Left cardiac atrium (tissue), 4 donors: ENCODE measurements around the gene CLIP4. TPM values are rescaled to one million over a fixed set of nuclear protein-coding genes. Genes with fewer than 3 reads are reported as not detected.

Source experiments
- ATAC-seq, 2 donors: fragments of 200-7000 bp; cut with Tn5 transposase; one replicate each; pipeline ENCODE4 v1.9.1; 2020; ENCODE audit warnings: mild to moderate bottlenecking in 2 of 2, moderate library complexity in 2 of 2
- DNase-seq: peaks from one replicate; pipeline ENCODE4 v3.0.0-alpha.2; 2020
- intact Hi-C, 2 donors: fragments of 100-400 bp; cut with DNase I; formaldehyde crosslinking; loops; one replicate each; pipeline versions ENCODE4 v1.14.1 to v1.15.1; 2022 to 2023
- total RNA-seq, 2 donors: library from RNA; stranded (reverse); fragmentation: NEBNext Ultra II Directional; extraction: Animal tissue kit (Norgen Biotek cat#: 25700); gene quantifications; one replicate each; pipeline ENCODE4 v1.2.1, GENCODE V29; 2021
- donor health status: DM: no; HTN: yes; CAD: no.
- donor health status: DM: no; HTN: yes; CAD: no; lungs with severe emphysema.
- donor health status: DM: yes; HTN: yes; CAD: no.
- donor health status: Dilated cardiomyopathy.

Gene CLIP4
- total RNA-seq, 2 donors from 2014 or later, result 45.1 to 63.1 TPM

DNA sequence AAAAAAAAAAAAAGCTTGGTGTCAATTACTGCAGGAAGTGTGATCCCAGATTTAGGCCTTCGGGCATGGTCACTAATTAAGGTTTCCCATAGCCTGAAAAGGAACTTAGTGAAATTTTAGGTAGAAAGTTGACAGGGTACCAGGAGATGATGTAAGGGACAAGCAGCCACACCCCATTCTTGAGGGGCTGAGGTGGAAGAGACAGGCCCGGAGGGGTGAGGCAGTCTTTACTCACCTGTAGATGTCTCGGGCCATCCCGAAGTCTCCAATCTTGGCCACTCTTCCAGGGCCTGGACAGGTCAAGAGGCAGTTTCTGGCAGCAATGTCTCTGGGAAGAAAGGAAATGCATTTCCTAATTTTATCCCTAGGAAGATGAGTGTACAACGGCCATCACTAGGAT is 94.3 kb downstream of the CLIP4 start:
- DNase-seq (no peak), ATAC-seq (no peak)
- intact Hi-C loops, result no loop called here

DNA sequence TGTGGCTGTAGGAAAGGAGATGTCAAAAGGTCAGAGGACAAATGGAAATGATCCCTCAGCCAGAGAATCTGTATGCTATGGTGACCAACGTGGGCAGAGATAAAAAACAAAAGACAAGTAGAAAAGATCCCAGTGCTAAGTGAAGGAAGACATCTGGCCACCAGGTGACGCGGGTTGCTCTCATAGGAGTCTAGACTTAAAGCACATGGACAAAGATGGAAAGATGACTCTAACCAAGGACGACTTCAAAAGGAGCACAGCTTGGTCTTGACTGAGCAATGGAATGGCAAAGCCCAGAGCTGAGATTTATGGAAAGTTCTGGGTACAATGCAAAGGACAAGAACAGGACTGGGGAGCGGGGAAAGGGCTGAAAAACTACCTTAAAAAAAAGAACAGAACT is 96.8 kb downstream of the CLIP4 start:
- ATAC-seq, result no peak
- intact Hi-C loops, result no loop called here

DNA sequence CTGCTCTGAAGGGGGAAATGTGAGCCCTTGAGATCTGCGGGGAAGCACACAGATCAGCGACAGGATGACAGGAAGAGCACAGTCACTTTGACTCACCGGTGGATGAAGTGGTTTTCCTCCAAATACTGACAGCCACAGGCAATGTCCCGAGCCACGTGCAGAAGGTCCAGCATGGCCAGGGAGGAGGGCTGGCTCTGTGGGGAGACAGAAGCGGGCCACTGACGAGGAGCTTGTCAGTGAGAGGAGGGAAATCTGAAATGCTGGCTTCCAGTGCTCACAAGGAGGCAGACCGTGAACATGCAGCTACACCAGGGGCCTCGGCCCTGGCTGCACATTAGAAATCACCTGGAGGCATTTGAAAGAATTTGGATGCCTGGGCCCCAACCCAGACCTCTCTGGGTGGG is 98.7 kb downstream of the CLIP4 start:
- ATAC-seq (no peak), DNase-seq (no peak)
- intact Hi-C loops, result no loop called here

More for the DNA sequence above, 96.8 kb downstream of the CLIP4 start:
- DNase-seq, result no peak

DNA sequence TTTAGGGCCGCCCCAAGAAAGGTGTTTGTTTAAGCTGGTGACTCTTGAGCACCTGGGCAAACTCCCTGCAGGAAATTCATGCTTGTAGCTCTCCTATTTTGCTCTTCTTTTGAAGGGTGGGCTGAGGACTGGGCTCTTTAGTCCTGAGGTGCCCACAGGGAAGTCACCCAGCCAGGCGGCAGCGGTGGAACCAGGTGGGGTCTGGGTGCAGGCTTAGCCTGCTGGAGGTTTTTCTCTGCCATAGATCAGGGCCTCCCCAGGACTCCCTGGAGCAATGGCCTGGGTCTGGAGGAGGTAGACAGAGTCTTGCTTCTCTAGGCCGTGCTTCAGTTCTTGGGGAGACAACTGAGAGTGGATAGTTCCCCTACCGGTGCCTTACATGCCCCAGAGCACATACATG is 99.9 kb downstream of the CLIP4 start:
- DNase-seq (no peak), ATAC-seq (no peak)
- intact Hi-C loops, result no loop called here

DNA sequence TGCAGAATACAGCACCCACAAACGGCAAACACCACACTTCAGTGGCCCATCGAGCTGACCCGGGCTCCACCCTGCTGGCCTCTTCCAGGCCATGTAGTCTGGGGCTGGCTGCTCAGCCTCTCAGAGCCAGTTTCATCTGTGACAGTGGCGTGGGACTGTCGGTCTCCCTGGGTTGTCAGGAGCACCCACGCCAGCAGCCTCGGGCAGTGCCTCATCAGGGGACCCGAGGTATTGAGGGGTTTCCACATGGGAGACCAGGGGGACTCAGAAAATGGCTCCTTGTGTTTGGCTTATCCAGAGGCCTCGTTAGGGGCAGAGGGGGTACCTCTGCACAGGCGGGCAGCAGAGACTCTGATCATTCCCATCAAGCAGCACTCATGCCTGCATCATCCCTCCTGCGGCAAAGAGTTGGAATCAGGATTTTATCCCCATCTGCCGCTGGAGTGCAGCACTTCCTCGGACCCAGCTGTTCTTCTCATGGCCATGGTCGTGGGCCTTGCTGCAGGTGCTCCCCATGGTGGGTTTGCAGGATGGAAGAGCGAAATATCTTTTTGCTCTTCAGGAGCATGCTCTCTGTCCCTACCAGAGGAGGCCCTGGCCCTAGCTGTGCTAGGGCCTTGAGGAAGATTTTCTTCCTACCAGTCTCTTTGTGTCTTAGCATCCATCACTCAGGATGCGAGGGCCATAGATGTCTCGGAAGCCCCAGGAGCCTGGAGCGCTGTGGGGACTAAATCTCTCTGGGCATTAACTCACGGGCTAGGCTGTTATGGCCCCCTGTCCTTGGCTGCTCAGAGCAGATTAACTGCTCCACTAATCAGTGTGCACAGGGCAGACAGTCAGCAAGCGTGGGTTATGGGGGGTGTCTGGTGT is 100.8 kb downstream of the CLIP4 start:
- intact Hi-C loops, result no loop called here
- no peak for DNase-seq
- no peak for ATAC-seq

DNA sequence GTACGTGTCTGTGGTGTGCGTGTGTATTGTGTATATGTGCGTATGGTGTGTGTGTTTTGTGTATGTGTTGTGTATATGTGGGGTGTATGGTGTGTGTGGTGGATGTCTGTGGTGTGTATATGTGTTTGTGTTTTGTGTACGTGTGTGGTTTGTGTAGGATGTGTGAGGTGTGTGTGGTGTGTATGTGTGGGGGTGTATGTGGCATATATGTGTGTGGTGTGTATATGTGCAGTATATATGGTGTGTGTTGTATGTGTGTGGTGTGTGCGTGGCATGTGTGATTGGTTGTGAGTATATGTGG is 101.3 kb downstream of the CLIP4 start:
- no peak for ATAC-seq
- DNase-seq, result no peak
- intact Hi-C loops, result no loop called here

DNA sequence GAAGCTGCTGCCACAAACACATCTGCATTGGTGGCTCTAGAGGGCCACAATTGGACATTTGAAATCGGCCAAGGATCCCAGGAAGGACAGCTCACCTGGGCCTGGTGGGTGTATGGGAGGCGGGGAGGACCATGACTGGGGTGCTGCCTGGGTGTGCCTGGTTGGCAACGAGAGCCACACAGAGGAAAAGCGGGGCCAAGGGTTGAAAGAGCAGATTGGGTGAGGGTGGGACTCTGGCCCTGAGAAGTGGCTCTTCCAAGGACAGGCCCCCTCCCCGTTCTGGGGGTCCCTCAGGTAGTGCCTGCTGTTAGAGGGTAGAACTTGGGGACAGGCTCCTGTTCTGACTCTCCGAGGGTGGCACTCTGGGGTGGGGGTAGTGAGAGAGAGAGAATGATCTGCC is 102.9 kb downstream of the CLIP4 start:
- ATAC-seq (no peak), DNase-seq (no peak)
- intact Hi-C loops, result no loop called here

DNA sequence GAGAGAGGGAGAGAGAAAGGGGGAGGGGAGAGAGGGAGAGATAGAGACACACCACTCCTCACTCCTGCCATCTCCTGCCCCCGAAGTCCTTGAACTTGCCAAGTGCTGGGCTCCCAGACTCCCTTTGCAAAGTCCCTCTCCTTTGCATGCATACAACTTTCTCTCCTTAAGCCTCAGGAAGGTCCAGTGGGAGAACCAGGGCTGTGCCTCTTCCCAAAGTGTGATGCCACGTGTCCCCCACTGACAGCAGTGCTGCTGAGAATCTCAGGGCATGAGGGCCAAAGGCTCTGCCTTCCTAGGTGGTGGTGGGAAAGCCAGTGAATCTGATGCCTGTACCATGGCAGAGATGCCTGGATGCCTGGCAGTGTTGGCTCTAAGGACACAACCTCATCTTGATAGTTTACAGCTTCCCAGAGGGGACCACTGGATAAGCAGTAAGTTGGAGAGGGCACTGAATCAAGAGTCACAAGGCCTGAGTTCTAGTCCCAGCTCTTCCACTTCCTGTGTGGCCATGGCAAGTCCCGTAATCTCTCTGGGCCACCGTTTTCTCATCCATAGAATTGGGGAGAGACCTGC is 103.4 kb downstream of the CLIP4 start:
- no peak for ATAC-seq
- intact Hi-C loops, result no loop called here

DNA sequence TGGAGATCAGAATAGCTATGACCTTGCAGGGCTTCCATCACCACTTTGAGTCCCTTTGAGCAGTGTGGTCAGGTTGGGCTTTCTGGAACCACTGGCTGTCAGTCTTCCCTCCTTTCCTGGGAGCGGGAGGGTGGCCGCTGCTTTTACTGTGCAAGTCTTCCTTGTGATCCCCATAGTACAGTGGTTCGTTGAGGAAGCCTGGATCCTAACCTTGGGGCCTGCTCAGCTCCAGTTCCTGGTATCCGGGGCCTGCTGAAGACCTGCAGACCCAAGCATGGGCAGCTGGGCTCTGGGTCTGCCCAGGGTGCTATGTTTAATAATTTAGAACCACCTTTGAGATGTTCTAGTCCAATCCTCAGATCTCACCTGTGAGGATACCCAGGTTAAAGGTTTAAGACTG is 104.2 kb downstream of the CLIP4 start:
- no peak for DNase-seq
- intact Hi-C loops, result no loop called here
- ATAC-seq, result no peak

More for the DNA sequence above, 103.4 kb downstream of the CLIP4 start:
- no peak for DNase-seq

DNA sequence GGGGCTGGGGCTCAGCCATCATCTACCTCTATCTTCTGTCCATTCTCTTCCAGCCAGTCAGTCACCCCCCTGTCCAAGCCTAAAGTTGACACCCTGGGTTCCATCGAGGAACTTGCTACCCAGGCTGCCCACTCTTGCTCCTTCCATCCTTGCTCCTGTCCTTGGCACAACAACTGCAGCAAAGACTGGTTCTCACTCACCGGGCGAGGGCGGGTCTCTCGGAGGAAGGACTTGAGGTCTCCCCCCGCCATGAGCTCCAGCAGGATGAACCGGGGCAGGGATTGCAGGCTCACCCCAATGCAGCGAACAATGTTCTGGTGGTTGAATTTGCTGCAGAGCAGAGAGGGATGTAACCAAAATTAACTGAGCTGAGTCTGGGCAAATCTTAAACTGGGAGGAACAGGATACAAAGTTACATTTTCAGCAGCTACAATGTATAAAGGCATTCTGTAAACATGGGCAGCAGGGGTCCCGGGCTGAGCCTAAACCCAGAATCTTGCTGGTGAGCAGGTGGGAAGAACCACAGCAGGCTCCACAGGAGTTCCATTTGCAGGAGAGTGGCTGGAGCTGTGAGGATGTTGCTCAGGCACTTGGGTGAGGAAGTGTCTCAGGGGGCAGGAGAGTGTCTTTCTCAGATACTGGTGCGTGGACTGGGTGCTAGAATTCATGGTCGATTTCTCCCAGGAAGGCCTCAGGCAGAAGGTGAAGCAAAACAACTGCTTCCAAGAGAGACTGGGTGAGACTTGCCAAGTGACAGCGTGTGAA is 105.5 kb downstream of the CLIP4 start:
- DNase-seq (no peak), ATAC-seq (no peak)
- intact Hi-C loops, result no loop called here

DNA sequence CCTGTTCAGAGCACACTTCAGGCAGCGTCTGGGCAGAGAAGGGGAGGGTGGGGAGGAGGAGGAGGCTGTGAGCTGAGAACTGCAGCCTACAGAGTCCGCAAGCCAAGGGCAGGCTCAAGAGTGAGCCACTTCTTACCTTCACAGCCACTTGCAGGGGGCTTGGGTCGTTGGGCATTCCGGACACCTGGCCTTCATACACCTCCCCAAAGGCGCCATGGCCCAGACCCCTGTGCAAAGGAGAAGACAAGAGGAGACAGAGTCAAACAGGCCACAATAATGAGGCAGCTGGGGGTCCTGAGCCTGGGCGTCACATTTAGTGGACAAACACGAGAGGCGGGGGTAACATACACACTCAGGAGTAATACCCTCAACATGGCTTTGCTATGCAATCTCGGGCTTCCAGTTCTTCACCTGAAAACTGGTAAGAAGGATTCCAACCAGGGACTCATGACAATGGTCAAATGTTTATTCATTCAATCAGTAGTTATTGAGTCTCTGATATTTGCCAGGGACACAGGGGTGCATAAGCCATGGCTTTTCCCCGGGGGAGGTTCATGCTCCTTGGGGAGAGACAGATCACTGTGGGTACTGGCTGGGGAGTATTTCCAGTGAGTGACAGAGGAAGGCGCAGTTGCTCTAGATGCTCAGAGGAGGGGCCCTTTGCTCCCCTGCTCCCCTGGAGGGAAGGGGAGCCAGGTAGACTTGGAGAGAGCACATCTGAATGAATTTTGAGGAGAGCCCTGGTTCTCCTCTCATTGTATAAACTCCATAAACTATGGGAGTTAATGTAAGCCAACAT is 107.4 kb downstream of the CLIP4 start:
- no peak for DNase-seq
- ATAC-seq, result no peak
- intact Hi-C loops, result no loop called here

DNA sequence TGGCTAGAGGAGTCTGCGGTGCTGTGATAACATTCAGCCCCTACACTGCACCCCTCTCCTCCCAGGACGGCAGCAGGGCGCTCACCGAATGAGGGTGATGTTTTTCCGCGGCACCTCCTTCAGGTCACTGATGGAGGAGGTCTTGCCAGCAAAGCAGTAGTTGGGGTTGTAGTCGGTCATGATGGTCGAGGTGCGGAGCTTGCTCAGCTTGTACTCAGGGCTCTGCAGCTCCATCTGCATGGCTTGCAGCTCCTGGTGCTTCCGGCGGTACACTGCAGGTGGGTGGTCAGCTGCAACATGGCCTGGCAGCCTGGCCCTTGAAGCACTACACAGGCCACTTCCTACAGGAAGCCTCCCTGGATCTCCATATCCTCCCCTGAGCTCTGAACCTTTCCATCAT is 108.0 kb downstream of the CLIP4 start:
- ATAC-seq, result no peak

DNA sequence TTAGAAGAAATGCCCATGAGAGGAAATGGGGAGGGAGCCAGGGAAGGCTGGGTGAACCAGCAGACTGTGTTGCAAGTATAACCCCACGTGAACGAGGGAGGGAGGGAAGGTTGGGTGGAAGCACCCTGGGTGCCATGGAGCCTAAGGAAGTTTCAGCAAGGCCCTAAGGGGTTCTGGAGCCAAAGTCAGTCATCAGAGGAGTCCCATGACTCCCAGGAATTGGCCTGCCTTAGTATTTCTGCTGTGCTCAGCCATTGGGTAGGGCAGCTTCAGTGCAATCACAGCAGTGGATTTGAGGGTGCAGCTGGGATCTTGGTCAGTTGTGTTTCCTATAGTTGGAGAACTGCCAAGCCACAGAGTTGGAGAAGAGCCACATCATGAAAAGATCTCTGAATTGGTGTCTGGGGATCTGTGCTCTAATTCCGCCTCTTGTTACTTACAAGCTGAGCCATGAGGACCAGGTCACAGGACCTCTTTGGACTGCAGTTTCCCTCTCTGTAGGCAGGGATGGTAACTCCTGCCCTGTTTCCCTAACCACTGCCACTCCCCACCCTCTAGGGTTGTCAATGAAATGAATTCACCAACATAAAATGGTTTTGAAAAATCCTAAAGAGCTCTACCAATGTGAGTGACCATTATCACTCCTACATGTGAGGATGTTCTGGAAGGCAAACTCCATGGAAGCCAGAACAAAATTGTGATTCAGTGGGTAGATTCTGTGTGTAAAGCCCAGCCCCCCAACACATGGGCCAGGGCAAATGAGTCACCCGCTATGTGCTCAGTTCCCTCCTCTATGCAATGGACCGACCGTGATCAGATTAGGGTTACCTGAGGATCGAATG is 108.9 kb downstream of the CLIP4 start:
- intact Hi-C loops, result no loop called here
- DNase-seq (peak; percentile 33), ATAC-seq (peak; percentile 69 to 82)

More for the DNA sequence above, 108.0 kb downstream of the CLIP4 start:
- intact Hi-C loops, result no loop called here
- DNase-seq, result no peak

DNA sequence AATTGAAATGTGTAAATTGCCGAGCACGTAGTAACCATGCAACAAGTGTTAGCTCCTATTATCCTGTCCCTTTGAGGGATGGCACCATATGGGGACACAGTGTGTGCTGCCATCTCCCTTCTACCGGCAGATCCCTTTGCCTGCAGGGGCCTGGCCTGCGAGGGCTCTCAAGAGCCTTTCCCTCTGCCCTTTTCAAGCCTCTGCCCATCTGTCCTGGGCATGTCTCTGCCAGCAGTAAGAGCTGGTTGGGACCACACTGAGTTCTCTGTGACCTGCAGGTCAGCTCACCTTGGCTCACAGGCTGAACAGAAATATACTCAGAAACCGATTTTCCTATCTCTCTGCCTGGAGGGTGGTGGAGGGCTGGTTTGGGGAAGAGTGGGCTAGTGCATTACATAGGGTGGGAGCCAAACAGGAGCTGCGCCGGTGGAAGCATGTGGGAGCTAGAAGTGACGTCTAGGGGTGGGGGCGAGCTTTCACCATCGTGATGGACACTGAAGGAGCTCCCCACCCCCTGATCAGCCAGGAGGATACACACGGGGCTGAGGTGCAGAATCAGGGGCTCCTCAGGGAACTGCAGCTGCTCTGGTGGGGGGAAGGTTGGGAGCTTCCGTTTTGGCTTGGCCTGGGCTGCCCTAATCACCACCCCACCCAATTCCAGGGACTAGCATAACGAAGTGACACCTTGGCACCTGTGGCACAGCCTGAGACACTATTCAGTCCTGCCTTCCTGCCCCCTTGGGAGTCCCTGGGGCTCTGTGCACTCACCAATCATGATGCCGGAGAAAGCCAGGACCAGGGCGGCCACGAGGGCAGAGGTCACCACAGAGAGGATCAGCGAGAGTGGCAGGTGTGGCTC is 109.7 kb downstream of the CLIP4 start:
- no peak for DNase-seq

DNA sequence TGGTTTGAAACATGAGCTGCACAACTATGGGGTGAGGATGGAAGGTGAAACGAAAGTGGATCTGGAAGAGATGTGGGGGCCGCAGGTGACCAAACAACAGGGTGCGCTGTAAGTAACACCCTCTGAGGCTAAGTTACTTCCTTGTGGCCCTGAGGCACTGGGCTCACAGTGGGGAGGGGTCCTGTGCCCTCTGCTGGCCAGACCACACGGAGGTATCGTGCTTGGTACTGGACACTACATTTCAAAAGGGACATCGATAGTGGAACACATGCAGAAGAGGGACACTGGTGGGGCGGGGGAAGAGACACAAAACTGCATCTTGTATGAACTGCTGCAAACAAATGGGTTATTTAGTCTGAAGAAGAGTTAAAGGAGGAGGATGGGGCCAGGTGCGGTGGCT is 110.6 kb downstream of the CLIP4 start:
- ATAC-seq (no peak), DNase-seq (no peak)
- intact Hi-C loops, result no loop called here

More for the DNA sequence above, 109.7 kb downstream of the CLIP4 start:
- intact Hi-C loops, result no loop called here
- ATAC-seq, result no peak

DNA sequence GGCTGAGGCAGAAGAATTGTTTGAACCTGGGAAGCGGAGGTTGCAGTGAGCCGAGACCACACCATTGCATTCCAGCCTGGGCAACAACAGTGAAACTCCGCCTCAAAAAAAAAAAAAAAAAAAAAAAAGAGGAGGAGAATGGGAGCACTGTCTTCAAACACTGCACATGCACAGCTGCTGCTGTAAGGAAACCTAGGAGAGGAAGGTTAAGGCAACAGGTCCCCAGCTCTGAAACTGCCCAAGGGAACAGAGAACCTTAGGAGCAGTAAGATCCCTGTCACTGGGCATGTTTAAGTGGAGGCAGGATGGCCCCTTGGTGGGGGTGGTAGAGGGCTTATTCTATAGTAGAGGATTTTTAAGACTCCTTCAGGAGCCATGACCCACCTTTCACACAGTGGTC is 111.2 kb downstream of the CLIP4 start:
- intact Hi-C loops, result no loop called here

DNA sequence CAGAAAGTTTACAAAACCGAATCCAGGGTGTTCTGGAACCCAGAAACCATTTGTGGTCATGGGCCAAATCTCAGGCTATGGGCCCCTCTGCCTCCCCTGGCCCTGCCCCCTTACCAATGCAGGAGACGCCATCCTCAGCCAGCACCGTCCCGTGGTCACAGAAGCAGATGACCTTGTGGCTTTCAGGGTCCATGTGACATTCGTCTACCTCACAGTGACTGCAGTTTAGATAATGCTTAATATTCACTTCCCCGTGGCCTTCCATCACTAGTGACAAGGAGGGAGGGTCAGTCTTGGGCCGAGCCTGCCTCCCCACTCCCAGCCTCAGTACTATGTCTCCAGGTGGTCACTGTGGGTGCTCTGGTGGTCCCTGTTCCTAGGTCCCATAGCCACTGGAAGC is 111.6 kb downstream of the CLIP4 start:
- intact Hi-C loops, result no loop called here
- no peak for ATAC-seq
- no peak for DNase-seq

More for the DNA sequence above, 111.2 kb downstream of the CLIP4 start:
- ATAC-seq (no peak), DNase-seq (no peak)
